ENCODE results near the gene VARS1. TPM values are rescaled to one million over a fixed set of nuclear protein-coding genes. Genes with fewer than 3 reads are reported as not detected.

The VARS1 gene
- polyA plus RNA-seq, 2 of the 4 experiments (the other 2 are of a cell fraction), result 17.7 to 57.2 TPM

DNA sequence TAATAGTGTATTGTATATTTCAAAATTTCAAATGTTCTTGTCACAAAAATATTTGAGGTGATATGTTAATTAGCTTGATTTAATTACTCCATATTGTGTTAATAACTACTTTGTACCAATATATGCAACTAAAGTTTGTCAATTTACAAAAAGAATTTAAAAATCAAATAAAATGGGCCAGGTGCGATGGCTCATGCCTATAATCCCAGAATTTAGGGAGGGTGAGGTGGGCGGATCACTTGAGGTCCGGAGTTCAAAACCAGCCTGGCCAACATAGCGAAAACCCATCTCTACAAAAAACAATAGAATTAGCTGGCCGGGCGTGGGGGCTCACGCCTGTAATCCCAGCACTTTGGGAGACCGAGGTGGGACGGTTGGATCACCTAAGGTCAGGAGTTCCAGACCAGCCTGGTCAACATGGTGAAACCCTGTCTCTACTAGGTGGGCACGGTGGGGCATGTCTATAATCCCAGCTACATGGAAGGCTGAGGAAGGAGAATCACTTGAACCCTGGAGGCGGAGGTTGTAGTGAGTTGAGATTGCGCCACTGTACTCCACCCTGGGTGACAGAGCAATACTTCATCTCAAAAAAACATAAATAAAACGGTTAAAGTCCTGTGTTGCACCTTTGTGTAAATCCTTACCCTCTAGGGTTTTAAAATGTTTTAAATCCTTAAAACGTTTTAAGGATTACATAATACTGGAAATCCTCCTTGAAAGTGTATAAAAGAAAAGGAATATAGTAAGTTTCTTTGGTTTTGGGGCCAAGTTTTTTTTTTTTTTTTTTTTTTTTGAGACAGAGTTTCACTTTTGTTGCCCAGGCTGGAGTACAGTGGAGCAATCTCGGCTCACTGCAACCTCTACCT, 36.0 kb upstream of the VARS1 start:
- H3K4me1 ChIP-seq, result peaks cover 11% of the 10 kb centered on the region
- 75% methylated on average over 15 of the region's 15 CpGs for WGBS (ENCODE audit: missing lambda C conversion rate)
- H3K4me3 ChIP-seq, result peak overlapping the region; percentile 53; the same call in 1 of the 3 replicates
- no peaks in the 10 kb centered on the region for H3K9me3 ChIP-seq
- ATAC-seq (no peak), FAIRE-seq (no peak), DNase-seq (ENCODE audit: low read depth in 1 of 2, low spot score in 1 of 2) (no peak)
- no peak for TF ChIP-seq CEBPB (IDR thresholded peaks at IDR 0.05)
- TF ChIP-seq POLR2A (IDR thresholded peaks at IDR 0.05; ENCODE audit: low read length), result peak; percentile 46
- peak overlapping the region; percentile 38 to 81; a peak in 4 of 6 replicates for H3K27ac ChIP-seq
- POLR2A ChIA-PET, result no interaction called here
- H3K4me2 ChIP-seq, result peak overlapping the region; percentile 88
- CTCF ChIA-PET, result interaction anchor here (0.7 to 2.9 kb wide), 6 partner anchors 35 to 168 kb away, joined by 3 to 36 read pairs (median 10); partner anchors contain the start of genes DDAH2, GPANK1, LY6G5C and VARS1

DNA sequence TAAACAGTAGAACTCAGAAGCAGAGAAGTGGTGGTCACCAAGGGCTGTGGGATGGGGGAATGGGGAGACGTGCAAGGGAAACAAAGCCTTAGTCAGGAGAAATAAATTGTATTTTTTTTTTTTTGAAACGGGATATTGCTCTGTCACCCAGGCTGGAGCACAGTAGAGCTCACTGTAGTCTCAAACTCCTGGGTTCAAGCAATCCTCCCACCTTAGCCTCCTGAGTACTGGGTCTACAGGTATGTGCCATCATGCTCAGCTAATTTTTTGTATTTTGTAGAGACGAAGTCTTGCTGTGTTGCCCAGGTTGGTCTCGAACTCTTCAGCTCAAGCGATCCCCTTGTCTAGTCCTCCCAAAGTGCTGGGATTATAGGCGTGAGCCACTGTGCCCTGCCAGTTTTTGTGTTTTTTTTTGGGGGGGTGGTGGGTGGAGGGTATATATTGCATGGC, 35.4 kb upstream of the VARS1 start:
- ATAC-seq (no peak), DNase-seq (ENCODE audit: low read depth in 1 of 2, low spot score in 1 of 2) (no peak), FAIRE-seq (no peak)
- Histone ChIP-seq H3K4me2 (peak overlapping the region; percentile 88), H3K4me3 (peak overlapping the region; percentile 53), H3K4me1 (peaks cover 17% of the 10 kb centered on the region), H3K27ac (peak overlapping the region; percentile 38 to 81), H3K9me3 (no peaks in the 10 kb centered on the region)
- WGBS (ENCODE audit: missing lambda C conversion rate), result 41% methylated on average over 6 of the region's 6 CpGs
- CTCF ChIA-PET, result interaction anchor here (0.8 to 2.9 kb wide), 20 partner anchors 10 to 246 kb away, joined by 3 to 36 read pairs (median 4); partner anchors contain the start of genes DDAH2, GPANK1, LY6G5C and NEU1
- POLR2A ChIA-PET, result interaction anchor here (0.7 to 1.3 kb wide), 3 partner anchors 16 to 39 kb away, joined by 3 to 8 read pairs (median 4); partner anchors contain the start of genes HSPA1A and HSPA1L
- TF ChIP-seq GATA3 (IDR thresholded peaks at IDR 0.05; ENCODE audit: borderline replicate concordance) (no peak), TFCP2L1 (CRISPR knock-in tag; IDR thresholded peaks at IDR 0.05) (no peak), JUNB (IDR thresholded peaks at IDR 0.05) (no peak), HEYL (CRISPR knock-in tag; IDR thresholded peaks at IDR 0.05) (no peak), RNF2 (IDR thresholded peaks at IDR 0.05; ENCODE audit: borderline replicate concordance, low read depth) (no peak), BCL3 (IDR thresholded peaks at IDR 0.05) (no peak), ZFP36 (IDR thresholded peaks at IDR 0.05; ENCODE audit: borderline replicate concordance, partially characterized antibody) (no peak), CHD4 (IDR thresholded peaks at IDR 0.05; ENCODE audit: borderline replicate concordance) (no peak), PBX3 (IDR thresholded peaks at IDR 0.05) (no peak), POLR2AphosphoS2 (conservative IDR thresholded peaks at IDR 0.05; ENCODE audit: low read length) (no peak)
- TF ChIP-seq, protein P1, sequence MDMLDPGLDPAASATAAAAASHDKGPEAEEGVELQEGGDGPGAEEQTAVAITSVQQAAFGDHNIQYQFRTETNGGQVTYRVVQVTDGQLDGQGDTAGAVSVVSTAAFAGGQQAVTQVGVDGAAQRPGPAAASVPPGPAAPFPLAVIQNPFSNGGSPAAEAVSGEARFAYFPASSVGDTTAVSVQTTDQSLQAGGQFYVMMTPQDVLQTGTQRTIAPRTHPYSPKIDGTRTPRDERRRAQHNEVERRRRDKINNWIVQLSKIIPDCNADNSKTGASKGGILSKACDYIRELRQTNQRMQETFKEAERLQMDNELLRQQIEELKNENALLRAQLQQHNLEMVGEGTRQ (IDR thresholded peaks at IDR 0.05), result no peak

DNA sequence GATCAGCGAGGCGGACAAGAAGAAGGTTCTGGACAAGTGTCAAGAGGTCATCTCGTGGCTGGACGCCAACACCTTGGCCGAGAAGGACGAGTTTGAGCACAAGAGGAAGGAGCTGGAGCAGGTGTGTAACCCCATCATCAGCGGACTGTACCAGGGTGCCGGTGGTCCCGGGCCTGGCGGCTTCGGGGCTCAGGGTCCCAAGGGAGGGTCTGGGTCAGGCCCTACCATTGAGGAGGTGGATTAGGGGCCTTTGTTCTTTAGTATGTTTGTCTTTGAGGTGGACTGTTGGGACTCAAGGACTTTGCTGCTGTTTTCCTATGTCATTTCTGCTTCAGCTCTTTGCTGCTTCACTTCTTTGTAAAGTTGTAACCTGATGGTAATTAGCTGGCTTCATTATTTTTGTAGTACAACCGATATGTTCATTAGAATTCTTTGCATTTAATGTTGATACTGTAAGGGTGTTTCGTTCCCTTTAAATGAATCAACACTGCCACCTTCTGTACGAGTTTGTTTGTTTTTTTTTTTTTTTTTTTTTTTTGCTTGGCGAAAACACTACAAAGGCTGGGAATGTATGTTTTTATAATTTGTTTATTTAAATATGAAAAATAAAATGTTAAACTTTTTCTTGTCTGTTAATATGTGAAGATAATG, 34.2 kb upstream of the VARS1 start:
- POLR2A ChIA-PET, result interaction anchor here (0.6 to 1.4 kb wide), 5 partner anchors 14 to 51 kb away, joined by 3 to 9 read pairs (median 7); partner anchors contain the start of genes HSPA1A, HSPA1L and VARS1

More for the DNA sequence above, 34.2 kb upstream of the VARS1 start:
- no peak for ATAC-seq
- DNase-seq (ENCODE audit: low read depth in 1 of 2, low spot score in 1 of 2), result peak in 1 of 2 experiments; percentile 51
- Histone ChIP-seq H3K27ac (peak overlapping the region; percentile 38 to 81; a peak in 5 of 6 replicates), H3K9me3 (no peaks in the 10 kb centered on the region), H3K4me1 (peaks cover 22% of the 10 kb centered on the region), H3K4me2 (peak overlapping the region; percentile 88), H3K4me3 (peak overlapping the region; percentile 53)
- CTCF ChIA-PET, result interaction anchor here (0.6 to 2.9 kb wide), 30 partner anchors 8 to 245 kb away, joined by 3 to 36 read pairs (median 3); partner anchors contain the start of genes ABHD16A, C6orf47, CLIC1 and DDAH2
- TF ChIP-seq BHLHE40 (IDR thresholded peaks at IDR 0.05; ENCODE audit: low read depth, low read length) (no peak), GATA3 (IDR thresholded peaks at IDR 0.05; ENCODE audit: borderline replicate concordance) (no peak), SMC3 (IDR thresholded peaks at IDR 0.05) (peak; percentile 44; the same call in 1 of the 3 replicates), ZFP36 (IDR thresholded peaks at IDR 0.05; ENCODE audit: borderline replicate concordance, partially characterized antibody) (no peak), CTCF (IDR thresholded peaks at IDR 0.05) (peak; percentile 70), CBX2 (IDR thresholded peaks at IDR 0.05; ENCODE audit: borderline replicate concordance, low read depth) (no peak), RNF2 (IDR thresholded peaks at IDR 0.05; ENCODE audit: borderline replicate concordance, low read depth) (no peak), E2F6 (IDR thresholded peaks at IDR 0.05; ENCODE audit: borderline replicate concordance, low read depth) (no peak), RAD21 (conservative IDR thresholded peaks at IDR 0.05 in 1 of 2, IDR thresholded peaks at IDR 0.05 in 1 of 2) (peak; percentile 56 to 68)
- TF ChIP-seq, protein P2, sequence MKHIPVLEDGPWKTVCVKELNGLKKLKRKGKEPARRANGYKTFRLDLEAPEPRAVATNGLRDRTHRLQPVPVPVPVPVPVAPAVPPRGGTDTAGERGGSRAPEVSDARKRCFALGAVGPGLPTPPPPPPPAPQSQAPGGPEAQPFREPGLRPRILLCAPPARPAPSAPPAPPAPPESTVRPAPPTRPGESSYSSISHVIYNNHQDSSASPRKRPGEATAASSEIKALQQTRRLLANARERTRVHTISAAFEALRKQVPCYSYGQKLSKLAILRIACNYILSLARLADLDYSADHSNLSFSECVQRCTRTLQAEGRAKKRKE (CRISPR knock-in tag; IDR thresholded peaks at IDR 0.05; ENCODE audit: low read depth), result no peak
- no peak for FAIRE-seq
- 1% methylated on average over 15 of the region's 15 CpGs for WGBS (ENCODE audit: missing lambda C conversion rate)

Data from A549 (cell line).